Muscle of arm (tissue), 12 donors: Measurements from ENCODE around the gene ZMIZ1. TPM values are rescaled to one million over a fixed set of nuclear protein-coding genes. Genes with fewer than 3 reads are reported as not detected.
A peak's percentile ranks its signal among the peaks of the same experiment; 100 is the strongest.

Source experiments
- DNase-seq: peaks from one replicate; pipeline ENCODE4 v3.0.0-alpha.2; 2013
- polyA plus RNA-seq, 12 donors: library from polyadenylated mRNA; unstranded; fragments of 120-200 nt; gene quantifications; one replicate each; pipeline ENCODE4 v1.2.1, GENCODE V29; 2013; ENCODE audit not compliant: insufficient read length in 12 of 12

Gene ZMIZ1
- polyA plus RNA-seq, 12 donors = 27.7 to 66.3 (median 34.3) TPM; not detected in 1

DNA sequence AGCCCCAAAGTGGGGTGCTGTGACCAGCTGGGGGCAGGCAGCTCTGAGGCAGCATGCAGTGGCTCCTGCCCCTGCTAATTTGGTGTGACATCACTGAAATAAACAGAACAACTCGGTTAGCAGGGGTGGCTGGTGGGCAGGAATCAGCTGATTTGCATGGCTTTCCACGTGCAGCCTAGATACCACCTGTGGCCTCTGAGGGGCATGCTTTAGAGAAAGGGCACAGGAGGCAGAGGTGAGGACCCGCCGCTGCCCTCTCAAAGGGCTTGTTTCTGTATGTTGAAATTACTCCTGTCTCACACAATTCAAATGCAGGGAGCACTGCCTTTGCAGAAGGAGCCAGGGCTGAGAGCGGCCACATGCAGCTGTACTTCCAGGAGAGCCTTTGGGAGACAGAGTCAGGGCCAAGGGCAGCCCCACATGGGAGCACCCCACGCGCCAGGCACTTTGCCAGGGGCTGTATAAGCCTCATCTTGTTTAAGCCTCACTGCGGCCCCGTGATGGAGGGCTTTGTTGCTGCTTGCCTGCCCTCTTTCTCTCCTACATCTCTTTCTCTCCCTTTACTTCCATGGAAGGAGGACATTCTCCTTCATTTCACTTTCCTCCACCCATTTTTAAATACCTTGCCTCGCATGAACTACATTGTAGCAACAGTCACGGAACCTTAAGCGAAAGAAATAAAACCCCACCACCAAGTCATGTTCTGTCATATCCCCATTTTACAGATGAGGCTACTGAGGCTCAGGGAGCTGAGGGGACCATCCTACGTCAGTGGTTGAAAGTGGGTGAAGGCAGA is 137.7 kb downstream of the ZMIZ1 start:
- no peak for DNase-seq

DNA sequence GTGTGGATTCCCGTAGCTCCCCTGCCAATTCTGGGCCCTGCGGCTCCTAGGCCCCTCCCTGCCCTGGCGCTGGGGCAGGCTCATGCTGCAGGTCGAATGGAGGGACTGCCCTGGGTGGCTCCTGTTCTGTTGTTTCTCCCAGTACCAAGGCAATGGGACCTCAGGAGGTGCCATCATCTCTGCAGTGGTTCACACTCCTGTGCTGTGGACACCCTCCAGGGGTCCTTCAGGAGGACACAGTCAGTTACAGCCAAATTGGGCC is 138.3 kb downstream of the ZMIZ1 start:
- no peak for DNase-seq

DNA sequence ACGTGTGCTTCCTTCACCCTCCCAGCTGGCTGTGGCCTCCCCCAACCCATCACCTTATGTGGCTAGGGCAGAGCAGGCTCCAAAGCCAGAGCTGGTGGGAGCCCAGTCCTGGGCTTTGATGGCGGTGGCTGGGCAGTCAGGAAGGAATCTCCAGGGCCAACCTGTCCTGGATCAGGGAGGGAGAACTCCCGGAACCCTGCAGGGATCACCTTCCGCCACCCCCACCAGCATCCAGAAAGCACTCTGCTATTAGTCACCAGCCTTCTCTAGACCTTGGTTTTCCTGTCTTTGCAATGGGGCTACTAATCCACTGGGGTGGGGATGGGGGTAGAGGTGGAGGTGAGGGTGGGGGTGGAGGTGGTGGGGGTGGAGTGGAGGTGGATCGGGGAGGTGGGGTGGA is 139.0 kb downstream of the ZMIZ1 start:
- no peak for DNase-seq

DNA sequence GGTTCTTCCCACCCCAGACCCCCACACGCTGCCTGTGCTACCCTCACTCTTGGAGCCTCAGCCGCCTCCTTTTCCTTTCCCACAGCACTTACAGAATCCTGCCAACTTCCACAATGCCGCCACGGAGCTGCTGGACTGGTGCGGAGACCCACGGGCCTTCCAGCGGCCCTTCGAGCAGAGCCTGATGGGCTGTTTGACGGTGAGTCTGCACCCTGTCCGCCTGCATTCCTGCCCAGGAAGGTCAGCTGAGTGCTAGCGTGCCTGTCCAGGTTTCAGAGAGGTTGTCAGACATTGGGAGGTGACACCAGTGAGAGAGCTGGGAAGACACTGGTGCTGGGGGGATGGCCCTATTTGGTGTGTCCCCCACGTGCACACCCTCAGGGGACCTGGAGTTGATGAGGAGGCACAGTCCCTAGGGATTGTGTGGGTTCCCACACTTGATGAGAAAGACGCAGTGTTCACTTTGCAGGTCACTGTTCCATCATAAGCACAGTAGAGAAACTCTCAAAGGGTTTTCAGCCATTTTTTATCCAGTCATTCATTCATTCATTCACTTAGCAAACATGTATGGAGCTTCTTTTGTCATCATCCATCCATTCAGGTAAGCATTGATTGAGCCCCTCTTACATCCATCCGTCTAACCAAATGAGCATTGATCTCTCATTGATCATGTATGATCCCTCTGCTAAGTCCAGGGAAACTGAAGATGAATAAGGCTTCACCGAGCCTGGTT is 139.7 kb downstream of the ZMIZ1 start:
- DNase-seq = no peak

DNA sequence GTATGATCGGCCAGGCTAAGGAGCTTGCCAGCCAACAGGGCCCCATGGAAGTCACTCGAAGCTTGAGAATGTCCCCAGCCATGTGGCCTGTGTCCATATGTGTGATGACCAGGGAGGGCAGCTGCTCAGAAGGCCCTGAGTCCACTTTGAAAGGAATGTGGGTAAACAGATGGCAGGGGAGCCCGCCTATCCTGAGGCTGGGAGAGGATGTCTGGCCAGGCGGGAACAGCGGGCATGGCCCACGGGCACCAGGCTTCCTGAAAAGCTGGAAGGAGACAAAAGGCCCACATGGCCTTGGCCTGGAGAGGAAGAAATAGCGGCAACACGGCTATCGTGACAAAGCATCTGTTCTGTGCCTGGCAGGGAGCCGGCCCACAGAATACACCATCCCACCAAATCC is 140.6 kb downstream of the ZMIZ1 start:
- no peak for DNase-seq

DNA sequence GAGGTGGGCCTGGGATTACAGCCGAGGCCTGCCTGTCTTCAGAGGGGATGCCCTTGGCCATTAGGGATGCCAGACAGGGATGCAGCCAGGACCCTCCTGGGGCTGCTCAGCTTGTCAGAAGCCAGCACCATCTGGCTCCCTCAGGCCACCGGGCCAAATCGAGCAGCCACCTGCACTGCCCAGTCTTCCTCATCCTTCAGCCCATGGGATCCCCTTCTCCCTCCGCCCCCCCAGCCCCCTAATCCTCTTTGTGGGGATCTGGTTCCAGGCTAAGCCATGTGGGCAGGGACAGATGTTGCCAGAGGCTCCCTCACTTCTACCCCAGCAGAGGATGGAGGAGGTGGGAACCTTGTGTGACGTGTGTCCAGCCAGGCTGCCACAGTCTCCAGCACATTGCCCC is 141.1 kb downstream of the ZMIZ1 start:
- no peak for DNase-seq

DNA sequence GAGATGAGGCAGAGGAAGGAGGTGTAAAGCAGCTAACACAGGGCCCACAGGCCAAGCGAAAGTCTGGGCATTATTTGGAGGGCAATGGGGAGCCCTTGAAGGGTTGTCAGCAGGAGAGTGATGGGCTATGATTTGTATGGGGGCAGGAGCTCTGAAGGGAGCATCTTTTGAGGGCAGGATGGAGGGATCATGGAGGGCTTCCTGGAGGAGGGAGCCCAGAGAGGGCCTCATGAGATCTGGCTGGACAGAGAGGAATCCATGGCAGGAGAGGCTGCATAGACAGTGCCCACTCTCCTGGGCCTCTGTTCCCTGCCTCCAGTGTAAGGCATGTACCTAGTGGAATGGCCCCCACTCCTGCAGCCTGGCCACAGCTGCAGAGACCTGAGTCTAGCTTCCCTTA is 141.9 kb downstream of the ZMIZ1 start:
- DNase-seq = no peak

DNA sequence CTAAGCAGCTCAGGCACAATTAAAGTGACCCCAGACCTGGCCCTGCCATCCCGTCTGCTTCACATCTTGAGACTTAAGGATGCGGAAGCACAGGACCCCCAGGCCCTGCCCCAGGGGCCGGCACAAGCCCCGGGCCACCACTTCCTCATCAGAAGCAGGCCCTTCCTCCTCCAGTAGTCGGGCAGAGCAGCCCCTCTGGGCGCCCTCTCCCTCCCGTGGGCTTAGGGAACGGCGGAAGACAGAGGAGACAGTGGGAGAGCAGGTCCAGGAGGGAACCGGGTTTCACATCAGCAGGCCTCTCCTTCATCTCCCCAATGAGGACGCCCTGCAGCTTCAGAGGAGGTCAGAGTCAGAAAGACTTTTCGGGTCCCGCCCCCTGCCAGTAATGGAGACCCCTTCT is 142.8 kb downstream of the ZMIZ1 start:
- DNase-seq = no peak

DNA sequence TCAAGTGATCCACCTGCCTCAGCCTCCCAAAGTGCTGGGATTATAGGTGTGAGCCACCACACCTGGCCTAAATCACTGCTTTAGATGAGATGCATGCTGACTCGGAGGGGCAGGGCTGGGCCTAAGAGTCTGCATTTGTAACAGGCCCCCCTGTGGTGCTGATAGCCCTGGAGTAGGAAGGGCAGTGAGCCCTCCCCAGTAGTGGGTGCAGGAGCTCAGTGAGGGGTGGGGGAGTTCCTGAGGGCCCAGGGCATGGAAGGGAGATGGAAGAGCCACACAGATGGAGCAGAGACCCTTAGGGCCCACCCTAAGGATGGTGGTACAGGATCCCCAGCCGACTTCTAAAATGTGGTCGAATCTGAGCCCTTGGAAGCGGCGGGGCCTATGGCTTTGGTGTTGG is 146.8 kb downstream of the ZMIZ1 start:
- DNase-seq = no peak

DNA sequence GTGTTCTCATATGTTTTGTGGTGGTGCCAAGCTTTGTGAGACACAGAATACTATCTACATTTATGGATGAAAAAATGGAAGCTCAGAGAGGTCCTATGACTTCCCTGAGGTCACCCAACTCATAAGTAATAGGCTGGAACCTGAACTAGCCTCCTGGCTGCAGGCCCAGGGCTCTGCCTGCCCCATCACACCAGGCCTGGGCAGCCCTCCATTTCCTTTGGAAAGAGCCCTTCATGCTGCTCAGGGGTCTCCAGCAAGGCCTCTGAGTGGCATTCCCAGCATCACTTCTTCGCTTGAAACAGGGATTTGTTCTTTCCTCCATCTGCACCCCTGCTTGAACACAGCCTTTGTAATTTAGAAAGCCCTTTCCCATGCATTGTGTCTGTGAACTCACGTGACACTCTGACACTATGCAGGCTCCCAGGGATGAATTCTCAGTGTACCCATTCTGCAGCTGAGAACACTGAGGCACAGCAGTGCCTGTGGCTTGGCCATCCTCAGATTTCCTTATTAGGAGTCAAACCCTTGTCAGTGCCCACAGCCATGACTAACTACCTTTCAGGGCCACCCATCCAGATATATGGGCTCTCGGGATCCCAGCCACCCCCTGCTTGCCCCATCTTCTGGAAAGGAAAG is 150.7 kb downstream of the ZMIZ1 start:
- no peak for DNase-seq

DNA sequence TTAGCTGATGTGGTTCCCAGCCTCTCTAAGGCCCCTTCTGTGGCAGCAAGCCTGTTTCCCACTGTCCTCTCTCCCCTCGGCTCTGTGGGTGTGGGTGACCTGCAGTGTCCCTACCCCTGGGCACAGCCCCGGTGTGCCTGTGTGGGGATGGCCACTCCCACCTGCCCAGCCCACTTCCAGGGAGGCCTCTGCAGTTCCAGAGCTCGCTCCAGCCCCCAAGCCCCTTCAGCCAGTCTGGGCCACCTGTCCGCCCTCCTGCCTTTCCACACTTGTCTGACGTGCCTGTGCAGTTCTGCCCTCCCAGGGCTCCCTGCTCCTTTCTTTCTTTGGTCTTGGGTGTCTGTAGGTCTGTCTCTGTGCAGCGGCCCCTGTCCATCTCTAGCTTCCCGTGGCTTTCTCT is 151.5 kb downstream of the ZMIZ1 start:
- DNase-seq = no peak

DNA sequence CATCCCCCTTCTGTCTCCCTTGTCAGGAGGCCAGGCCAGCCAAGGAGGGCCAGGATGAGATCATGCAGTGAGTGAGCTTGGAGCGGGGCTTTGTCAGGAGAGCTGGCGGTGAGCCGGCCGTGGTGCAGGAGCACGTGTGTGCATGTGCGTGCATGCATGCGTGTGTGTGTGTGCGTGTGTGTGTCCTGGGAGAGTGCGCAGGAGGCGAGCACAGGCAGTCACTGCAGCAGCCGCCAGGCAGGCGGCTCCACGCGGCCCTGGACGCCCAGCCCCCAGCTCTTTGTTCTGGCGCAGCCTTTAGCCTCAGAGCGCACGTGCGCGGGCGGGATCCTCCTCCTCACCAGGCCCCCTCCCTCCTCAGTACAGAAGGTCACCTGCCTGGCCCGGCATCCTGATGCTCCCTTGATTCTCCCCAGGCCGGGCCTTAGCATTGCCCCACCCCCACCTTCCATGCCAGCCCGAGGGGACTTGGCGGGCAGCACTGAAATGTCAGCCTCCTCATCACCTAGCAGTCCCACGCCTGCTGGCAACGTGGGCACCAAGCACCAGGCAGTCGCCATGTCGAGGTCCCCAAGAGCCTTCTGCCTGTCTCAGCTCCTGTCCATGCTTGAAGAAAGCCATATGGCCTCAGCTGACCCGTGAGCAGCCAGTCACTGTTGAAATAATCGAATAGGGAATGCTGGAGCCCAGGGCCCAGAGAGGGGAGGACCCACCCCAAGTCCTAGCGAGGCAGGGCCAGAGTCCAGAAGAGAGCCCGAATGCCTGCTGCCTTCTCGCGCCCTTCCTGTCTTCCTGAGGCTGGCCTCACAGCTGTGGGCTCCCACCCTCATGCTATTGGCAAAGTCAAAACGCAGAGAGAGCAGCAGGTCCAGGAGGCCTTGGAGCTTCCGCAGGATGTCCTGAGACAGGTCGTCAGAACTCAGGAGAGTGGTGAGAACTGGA is 152.6 kb downstream of the ZMIZ1 start:
- DNase-seq = peak; percentile 89

DNA sequence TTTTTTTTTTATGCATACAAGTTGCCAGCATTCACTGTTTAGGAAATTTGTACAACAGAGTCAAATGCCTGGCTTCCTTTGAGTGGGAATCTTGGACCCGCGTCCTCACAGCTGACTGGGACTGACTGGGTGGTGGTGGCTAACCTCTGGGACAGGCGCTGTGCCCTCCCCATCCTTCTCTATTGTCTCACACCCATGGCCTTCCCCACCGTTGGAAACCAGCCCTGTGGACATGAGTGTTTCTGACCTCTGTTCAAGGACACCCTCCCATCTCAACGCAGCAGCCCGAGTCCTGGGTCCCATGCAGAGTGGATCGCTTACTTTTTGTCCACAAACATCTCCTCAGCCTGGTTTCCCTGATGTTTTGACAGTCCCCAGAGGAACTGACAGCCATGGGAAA is 153.4 kb downstream of the ZMIZ1 start:
- DNase-seq = no peak

DNA sequence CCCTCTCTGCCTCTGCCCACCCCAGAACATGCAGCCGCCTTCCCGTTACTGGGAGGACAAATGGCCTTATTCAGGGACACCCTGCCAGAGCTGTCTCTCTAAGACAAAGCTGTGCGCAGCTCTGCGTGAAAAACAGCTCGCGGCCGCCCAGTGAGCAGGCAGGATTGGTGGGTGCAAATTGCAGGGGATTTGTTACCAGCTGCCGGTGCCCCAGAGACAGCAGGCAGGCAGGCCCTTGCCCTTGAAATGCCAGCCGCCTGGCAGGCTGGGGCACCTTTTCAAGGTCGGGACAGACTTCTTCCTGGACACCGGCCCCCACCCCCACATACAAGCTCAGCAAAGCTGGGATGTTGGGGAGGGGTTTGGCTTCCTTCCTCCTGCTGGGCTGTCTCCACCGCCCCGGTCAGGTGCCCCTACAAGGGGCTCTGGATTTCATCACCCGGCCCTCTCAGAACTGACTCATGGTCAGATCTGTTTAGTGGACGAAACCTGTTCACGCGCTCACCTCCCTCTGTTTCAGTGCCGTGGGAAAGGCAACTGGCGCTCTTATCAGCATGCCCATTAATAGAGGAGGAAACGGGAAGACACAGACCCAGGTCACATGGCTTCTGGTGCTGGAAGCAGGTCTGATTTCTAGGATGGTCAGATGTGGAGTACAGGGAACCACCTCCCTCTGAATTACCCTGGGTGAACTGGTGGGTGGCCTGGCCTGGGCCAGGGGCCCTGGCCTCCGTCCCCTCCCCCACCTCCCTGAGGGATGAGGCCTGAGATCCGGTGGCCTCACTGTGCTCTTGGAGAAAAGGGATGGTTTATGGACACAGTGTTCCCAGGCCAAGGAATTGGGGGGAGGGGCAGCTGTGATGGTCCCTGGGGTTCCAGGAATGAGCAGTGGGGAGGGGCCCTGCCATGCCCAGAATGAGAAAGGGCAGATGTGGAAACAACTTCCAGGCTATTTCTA is 154.6 kb downstream of the ZMIZ1 start:
- DNase-seq = no peak

DNA sequence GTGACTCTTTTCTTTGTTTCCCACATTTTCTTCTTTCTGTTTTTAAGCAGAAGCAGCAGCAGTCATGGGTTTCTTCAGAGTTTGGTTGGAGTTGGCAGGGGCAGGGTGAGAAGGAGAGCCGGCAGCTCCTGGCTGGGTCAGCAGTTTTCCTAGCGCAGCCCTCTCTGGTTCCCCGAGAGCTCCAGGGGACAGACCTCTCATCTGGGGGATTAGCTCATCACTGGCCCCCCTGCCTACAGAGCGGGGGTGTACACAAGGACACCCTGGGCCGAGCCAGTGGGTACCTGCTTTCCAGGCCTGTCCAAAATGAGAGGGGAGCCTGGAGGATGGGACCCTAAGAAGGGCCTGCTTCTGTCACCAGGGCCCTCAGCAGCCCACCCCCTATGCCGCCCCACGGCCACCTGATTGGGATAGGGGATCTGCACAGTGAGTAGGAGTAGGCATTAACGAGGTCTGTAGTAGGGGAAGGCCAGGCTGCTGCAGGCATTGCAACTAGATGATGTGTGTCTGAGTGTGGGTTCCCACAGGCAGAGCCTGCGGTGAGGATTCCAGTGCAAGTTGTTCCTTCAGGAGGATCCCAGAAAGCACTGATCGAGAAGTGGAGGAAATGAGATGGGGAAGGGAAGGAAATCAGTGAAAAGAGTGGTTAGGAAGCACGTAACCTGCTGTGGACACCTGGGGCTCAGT is 155.6 kb downstream of the ZMIZ1 start:
- no peak for DNase-seq

DNA sequence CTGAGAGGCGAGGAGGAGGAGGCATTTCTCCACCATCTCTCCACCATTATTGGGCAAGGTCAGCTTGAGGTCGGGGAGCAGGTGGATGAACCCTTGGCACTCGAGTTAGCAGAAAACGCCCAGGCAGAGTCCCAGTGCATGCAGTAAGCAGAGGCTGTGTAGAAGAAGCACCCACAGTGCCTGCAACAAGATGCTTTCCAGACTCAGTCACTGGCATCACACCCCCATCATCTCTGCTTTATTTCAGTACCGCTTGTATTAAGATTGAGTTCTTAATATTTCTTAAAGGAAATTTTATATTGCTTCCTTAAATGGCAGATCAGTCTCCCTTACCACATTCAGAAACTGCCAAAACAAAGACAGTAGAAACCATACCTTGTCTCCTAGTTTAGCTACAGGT is 156.2 kb downstream of the ZMIZ1 start:
- no peak for DNase-seq

DNA sequence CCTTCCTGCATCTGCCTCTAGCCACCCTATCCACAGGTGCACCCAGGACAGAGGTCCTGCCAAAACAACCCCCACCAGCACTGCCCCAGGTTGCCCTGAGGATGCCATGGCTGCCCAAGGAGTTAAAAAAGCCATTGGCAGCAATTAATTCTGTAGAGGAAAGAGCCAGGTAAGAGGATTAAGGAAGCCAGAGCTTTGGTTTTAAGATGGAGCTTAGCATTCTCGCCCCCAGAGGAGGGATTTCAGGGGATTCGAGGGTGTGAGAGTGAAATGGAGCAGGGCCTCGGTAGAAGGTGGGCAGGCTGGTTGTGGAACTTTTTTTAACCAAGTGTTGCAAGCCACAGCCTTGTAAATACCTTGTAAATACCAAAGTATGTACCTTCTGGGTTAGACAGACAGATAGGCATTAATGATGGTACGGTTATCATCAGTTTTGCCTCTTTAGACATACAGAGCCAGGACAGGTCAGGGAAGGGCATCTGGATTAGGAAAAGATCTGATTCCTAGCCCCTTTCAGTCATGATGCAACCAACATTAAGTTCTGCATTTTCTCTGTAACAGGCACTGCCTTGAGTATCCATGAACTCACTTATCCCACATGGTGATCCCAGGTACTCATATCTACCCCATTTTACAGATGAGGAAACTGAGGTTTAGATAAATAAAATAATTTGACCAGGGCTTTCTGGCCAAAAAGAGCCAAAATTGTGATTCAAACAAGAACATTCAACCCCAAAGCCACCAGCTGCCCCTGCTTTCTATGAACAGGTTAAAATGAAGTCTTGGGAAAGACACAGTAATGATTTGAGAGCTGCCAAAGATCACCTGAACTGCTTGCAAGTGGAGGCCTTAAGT is 157.9 kb downstream of the ZMIZ1 start:
- no peak for DNase-seq

DNA sequence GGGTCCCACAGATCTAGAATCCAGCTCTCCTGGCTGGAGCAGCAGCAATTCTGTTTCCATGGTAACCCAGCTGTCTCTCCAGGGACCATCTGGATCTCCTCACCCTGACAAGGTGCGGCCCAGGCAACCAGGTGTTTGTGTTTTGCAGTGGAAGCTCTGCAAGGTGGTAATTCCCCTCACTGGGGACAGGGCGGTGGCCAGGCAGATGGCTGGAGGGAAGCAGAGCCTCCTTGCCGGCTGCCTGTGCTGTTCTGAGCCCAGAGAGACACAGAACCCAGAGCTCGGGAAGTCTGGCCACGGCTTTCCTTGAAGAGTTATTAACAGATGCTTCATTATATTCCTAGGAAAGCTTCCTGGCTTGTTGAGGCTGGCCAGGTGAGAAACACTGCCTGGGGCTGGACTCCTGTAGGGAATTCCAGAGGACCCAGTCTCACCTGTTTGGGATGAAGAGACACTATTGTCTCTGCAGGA is 160.3 kb downstream of the ZMIZ1 start:
- no peak for DNase-seq

DNA sequence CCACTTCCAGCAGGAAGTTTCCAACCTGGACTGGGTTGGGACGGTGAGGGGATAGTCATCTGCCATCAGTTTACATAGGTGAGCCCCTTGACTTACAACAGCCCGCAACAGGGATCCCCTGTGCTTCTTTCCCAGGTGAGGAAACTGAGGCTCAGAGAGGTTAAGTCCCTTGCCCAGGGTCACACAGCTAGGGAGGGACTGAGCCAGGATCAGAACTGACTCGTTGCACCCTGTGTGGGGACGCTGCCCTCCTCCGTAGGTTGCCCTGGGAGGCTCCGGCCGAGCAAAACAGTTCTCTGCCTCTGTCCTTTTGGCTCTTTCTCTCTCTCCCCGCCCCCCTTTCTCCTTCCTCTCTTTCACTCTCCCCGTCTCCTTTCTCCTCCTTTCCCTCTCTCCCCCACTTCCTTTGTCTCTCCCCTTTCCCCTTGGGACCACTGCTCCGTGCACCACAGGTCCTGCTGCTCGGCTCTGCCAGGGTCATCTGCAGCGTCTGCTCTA is 161.1 kb downstream of the ZMIZ1 start:
- no peak for DNase-seq
